GM12864 (cell line): ENCODE measurements around the gene RNF126.
"Not testable (repeated sequence)": the region's sequence is repeated elsewhere in the genome, so short reads cannot be mapped to it uniquely, and the experiment has no call there.

Experiments used
- DNase-seq: peaks from one replicate; pipeline ENCODE4 v3.0.0-alpha.2; 2011; ENCODE audit warnings: low read depth
- H3K4me3 ChIP-seq: 2 replicates; pipeline ENCODE4 v1.5.1; 2011; ENCODE audit warnings: mild to moderate bottlenecking, low read depth, low read length, control low read depth
- CTCF ChIP-seq: IDR thresholded peaks from 2 replicates; pipeline ENCODE4 v1.5.1; 2011; ENCODE audit warnings: low read depth, mild to moderate bottlenecking, moderate library complexity, low read length, control low read depth, inconsistent platforms; ENCODE audit errors: missing control alignments

RNF126 gene

GRCh38 chr19:610071-610800 is 52.8 kb downstream of the RNF126 start:
- H3K4me3 ChIP-seq, result peak overlapping the region; percentile 43
- no peak for TF ChIP-seq CTCF
- DNase-seq, result no peak

- H3K4me3 ChIP-seq, result no peak overlapping the region
- TF ChIP-seq CTCF, result no peak
- DNase-seq, result no peak
These were observed 54.0 kb downstream of the RNF126 start for GRCh38 chr19:609004-609346.

DNA sequence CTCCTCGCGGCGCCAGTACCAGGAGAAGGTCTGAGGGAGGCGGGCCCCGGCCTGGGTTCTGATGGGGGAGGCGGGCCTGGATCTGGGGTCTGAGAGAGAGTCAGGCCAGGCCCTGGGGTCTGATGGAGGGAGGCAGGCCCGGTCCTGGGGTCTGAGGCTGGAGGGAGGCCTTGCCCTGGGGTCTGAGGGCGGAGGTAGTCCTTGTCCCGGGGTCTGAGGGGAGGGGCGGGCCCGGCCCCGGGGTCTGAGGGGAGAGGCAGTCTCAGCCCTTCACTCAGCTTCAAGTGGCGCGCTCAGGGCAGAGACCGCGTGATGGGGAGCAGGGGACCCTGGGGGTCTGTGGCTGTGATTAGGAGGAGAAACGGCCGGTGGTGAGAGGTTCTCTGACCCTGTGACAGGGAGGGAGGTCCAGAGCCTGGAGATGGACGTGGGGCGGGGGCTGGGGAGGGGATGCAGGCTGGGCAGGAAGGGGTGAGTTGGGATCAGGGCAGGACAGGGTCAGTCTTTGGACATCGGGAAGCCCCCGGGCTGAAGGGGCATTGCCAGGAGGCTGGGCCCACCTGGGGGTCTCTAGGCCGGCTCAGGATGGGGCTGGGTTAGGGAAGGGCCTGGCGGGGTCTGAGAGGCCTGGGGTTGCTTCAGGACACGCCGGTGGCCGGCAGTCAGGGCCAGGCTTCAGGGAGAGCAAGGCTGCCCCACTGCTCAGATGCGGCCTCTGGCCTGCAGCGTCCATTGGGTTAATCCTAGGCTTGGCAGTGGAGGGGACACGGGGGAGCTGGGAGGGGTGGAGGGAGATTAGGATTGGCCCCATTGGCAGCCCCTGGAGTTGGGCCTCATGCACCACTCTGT is 54.6 kb downstream of the RNF126 start:
- DNase-seq, result no peak
- H3K4me3 ChIP-seq, result no peak overlapping the region
- no peak for TF ChIP-seq CTCF

- no peak for DNase-seq
- no peak for TF ChIP-seq CTCF
- H3K4me3 ChIP-seq, result no peak overlapping the region
These were observed 55.5 kb downstream of the RNF126 start for GRCh38 chr19:607301-608154.

GRCh38 chr19:605061-605971 is 57.7 kb downstream of the RNF126 start:
- not testable (repeated sequence) for DNase-seq, H3K4me3 ChIP-seq

DNA sequence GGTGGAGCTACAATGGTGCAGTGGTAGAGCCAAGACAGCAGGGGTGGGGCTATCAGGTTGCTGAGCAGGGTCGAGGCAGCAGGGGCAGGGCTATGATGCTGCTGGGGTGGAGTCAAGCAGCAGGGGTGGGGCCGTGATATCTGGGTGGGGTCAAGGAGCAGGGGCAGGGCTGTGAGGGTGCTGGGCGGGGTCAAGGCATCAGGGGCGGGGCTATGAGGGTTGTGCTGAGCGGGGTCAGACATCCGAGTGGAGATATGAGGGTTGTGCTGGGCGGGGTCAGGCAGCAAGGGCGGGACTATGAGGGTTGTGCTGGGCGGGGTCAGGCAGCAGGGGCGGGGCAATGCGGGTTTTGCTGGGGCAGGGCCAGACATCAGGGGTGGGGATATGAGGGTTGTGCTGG is 58.7 kb downstream of the RNF126 start:
- TF ChIP-seq CTCF, result no peak
- no peak overlapping the region for H3K4me3 ChIP-seq
- no peak for DNase-seq

DNA sequence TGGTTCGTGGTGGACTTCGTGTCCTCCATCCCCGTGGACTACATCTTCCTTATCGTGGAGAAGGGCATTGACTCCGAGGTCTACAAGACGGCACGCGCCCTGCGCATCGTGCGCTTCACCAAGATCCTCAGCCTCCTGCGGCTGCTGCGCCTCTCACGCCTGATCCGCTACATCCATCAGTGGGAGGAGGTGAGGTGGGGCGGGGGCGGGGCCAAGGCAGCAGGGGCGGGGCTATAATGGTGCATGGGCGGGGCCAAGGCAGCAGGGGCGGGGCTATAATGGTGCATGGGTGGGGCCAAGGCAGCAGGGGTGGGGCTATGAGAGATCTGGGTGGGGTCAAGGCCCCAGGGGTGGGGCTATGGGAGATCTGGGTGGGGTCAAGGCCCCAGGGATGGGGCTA is 59.2 kb downstream of the RNF126 start:
- DNase-seq, H3K4me3 ChIP-seq: not testable (repeated sequence)

- H3K4me3 ChIP-seq, DNase-seq: not testable (repeated sequence)
These were observed 59.7 kb downstream of the RNF126 start for GRCh38 chr19:603302-603639.
